Right ventricle myocardium inferior (tissue), 1 donor: ENCODE measurements around the gene MPHOSPH9. TPM values are rescaled to one million over a fixed set of nuclear protein-coding genes. Genes with fewer than 3 reads are reported as not detected.
"Not testable (repeated sequence)": the region's sequence is repeated elsewhere in the genome, so short reads cannot be mapped to it uniquely, and the experiment has no call there.

Experiments used
- ATAC-seq: fragments of 200-7000 bp; cut with Tn5 transposase; one replicate; pipeline ENCODE4 v1.9.1; 2020; ENCODE audit warnings: mild to moderate bottlenecking, moderate library complexity
- DNase-seq: peaks from one replicate; pipeline ENCODE4 v3.0.0; 2021; ENCODE audit errors: missing footprints
- intact Hi-C: fragments of 100-400 bp; cut with DNase I; formaldehyde crosslinking; loops from one replicate; pipeline ENCODE4 v1.11.0; 2022
- total RNA-seq: library from RNA; stranded (reverse); fragmentation: NEBNext Ultra II Directional; extraction: Animal tissue kit (Norgen Biotek cat#: 25700); gene quantifications from one replicate; pipeline ENCODE4 v1.2.1, GENCODE V29; 2021
- donor health status: DM: no; HTN: yes; CAD: no; lungs with severe emphysema.

MPHOSPH9 gene
- total RNA-seq, 1 donor from 2014 or later: 21.3 TPM

DNA sequence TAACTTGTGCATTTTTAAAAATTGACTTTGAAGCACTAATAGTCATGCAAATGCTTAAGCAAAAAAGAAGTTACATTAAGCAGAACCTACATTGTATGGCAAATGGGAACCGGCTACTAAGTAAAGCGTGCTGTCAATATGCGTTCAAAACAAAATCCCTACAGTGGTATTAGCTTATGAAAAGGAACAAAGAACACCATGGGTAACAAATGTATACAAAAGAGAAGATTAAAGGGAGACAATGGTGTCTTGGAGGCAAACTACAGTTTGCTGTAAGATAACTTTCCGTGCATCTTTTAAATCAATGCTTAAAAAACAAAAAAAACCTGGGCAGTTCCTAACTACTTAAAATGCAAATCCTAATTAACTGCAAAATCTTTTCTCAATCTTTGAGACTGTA lies 28.3 kb upstream of the MPHOSPH9 start:
- no peak for ATAC-seq
- intact Hi-C loops: no loop called here
- DNase-seq: no peak

- ATAC-seq: no peak
- DNase-seq: no peak
- intact Hi-C loops: no loop called here
Measured at GRCh38 chr12:123260081-123260480, 27.1 kb upstream of the MPHOSPH9 start.

- intact Hi-C loops: no loop called here
- no peak for ATAC-seq
- no peak for DNase-seq
Measured at GRCh38 chr12:123258593-123258992, 25.7 kb upstream of the MPHOSPH9 start.

GRCh38 chr12:123254853-123255446 lies 22.0 kb upstream of the MPHOSPH9 start:
- ATAC-seq: no peak
- intact Hi-C loops: no loop called here
- DNase-seq: no peak

DNA sequence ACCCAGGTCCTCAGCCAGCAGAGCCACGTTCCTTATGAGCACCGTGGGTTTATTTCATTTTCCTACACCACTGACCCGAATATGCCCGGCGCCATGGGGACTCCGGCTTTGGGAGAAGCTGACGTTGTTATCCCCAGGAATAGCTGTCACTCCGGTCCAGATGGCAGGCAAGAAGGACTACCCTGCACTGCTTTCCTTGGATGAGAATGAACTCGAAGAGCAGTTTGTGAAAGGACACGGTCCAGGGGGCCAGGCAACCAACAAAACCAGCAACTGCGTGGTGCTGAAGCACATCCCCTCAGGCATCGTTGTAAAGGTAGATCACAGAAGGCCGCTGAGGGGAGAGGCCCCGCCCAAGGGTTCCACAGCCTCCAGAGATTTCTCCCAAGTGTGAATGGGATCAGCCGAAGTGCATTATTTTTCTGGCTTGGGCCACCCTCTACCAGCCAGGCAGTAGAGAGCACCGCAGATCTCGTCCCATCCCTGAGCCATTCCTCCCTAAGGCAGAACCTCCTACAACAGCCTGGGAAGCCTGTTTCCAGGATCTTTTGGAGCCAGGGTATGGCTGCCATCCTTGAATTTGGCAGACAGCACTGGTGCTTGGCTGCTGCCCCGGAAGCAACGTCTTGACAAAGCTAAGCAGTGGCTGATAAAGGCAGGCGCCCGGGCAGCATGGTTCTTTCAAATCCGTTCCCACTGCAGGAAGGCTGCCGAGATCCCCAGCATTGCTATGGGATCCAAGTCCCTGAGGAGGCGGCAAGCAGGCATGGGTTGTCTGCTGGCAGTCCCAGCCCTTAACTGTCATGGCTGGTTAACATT lies 20.9 kb upstream of the MPHOSPH9 start:
- ATAC-seq (peak; percentile 76), DNase-seq (no peak)
- intact Hi-C loops: no loop called here

DNA sequence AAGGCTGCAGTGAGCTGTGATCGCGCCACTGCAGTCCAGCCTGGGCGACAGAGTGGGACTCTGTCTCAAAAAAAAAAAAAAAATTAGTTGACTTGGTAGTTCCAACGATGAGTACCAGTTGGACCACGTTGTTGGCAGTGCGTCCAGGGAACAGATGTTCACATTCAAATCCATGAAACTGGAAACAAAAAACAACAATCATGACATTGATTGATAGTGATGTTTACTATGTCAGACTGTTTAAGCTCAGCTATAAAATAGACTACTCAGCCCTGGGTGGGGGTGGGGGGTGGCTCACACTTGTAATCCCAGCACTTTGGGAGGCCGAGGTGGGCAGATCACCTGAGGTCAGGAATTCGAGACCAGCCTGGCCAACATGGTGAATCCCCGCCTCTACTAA lies 19.4 kb upstream of the MPHOSPH9 start:
- intact Hi-C loops, ATAC-seq, DNase-seq: not testable (repeated sequence)

DNA sequence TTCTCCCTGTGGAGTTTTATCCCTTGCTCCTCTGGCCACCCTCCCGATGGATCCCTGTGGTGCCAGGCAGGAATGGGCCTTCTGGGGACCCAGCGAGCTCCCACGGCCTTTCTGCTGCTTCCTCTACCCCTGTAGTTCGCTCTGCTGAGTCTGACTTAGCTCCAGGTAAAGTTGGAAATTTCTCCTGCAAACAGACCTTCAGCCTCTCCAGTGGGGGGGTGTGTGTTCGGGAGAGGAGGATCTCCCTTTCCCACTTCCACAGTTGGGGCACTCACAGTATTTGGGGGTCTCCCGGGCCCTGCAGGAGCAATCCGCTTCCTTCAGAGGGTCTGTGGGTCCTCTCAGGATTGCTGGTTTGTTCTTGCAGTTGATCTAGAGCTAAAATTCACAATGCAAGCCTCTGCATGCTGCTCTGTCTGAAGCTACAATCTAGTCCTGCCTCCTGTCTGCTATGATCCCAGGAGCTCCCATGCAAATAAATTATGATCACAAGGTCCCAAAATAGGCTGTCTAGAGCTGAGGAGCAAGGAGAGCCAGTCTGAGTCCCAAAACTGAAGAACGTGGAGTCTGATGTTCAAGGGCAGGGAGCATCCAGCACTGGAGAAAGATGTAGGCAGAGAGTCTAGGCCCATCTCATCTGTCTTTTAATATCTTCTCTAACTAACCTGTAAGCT lies 18.6 kb upstream of the MPHOSPH9 start:
- intact Hi-C loops: no loop called here
- DNase-seq (no peak), ATAC-seq (no peak)

GRCh38 chr12:123250471-123251383 lies 17.8 kb upstream of the MPHOSPH9 start:
- no peak for DNase-seq
- no peak for ATAC-seq
- intact Hi-C loops: no loop called here

DNA sequence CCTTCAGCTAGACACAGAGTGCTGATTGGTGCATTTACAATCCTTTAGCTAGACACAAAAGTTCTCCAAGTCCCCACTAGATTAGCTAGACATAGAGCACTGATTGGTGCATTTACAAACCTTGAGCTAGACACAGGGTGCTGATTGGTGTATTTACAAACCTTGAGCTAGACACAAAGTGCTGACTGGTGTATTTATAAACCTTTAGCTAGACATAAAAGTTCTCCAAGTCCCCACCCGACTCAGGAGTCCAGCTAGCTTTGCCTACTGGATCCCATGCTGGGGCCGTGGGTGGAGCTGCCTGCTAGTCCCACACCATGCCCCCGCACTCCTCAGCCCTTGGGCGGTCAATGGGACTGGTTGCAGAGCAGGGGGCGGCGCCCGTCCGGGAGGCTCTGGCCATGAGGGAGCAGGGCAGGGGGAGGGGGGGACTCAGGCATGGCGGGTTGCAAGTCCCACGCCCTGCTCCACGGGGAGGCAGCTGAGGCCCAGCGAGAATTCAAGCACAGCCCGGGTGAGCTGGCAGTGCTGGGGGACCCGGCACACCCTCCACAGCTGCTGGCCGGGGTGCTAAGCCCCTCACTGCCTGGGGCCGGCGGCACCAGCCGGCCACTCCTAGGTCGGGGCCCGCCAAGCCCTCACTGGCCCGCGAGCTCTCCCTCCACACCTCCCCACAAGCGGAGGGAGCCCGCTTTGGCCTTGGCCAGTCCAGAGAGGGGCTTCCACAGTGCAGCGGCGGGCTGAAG lies 16.2 kb upstream of the MPHOSPH9 start:
- intact Hi-C loops, DNase-seq: not testable (repeated sequence)

DNA sequence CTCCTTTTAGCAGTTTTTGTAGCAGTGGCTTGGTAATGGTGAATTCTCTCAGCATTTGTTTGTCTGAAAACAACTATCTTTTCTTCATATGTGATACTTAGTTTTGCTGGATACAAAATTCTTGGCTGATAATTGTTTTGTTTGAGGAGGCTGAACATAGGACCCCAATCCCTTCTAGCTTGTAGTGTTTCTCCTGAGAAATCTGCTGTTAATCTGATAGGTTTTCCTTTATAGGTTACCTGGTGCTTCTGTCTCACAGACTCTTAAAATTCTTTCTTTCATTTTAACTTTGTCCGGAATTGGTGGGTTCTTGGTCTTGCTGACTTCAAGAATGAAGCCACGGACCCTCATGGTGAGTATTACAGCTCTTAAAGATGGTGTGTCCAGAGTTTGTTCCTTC lies 15.2 kb upstream of the MPHOSPH9 start:
- ATAC-seq, intact Hi-C loops, DNase-seq: not testable (repeated sequence)

More for the DNA sequence above, 16.2 kb upstream of the MPHOSPH9 start:
- ATAC-seq: not testable (repeated sequence)

DNA sequence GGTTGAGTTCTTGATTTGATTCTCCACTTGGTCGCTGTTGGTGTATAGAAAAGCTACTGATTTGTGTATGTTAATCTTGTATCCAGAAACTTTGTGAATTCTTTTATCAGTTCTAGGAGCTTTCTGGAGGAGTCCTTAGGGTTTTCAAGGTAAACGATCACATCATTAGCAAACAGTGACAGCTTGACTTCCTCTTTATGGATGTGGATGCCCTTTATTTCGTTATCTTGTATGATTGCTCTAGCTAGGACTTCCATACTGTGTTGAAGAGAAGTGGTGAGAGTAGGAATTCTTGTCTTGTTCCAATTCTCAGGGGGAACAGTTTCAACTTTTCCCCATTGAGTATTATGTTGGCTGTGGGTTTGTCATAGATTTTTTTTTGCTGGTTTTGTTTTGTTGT lies 12.7 kb upstream of the MPHOSPH9 start:
- DNase-seq (no peak), ATAC-seq (no peak)
- intact Hi-C loops: no loop called here

GRCh38 chr12:123243671-123244262 lies 10.8 kb upstream of the MPHOSPH9 start:
- ATAC-seq (no peak), DNase-seq (no peak)
- intact Hi-C loops: no loop called here

- intact Hi-C loops: no loop called here
- ATAC-seq (peak; percentile 56), DNase-seq (no peak)
Measured at GRCh38 chr12:123242116-123242904, 9.4 kb upstream of the MPHOSPH9 start.

GRCh38 chr12:123238961-123239360 lies 6.0 kb upstream of the MPHOSPH9 start:
- DNase-seq (no peak), ATAC-seq (no peak)
- intact Hi-C loops: loop anchor here (5.0 to 10.0 kb wide), 2 partner anchors 257 to 374 kb away; partner anchors contain the start of gene ARL6IP4

- ATAC-seq (no peak), DNase-seq (no peak)
- intact Hi-C loops: loop anchor here (5.0 to 10.0 kb wide), 2 partner anchors 256 to 374 kb away; partner anchors contain the start of gene ARL6IP4
Measured at GRCh38 chr12:123238330-123238682, 5.4 kb upstream of the MPHOSPH9 start.

DNA sequence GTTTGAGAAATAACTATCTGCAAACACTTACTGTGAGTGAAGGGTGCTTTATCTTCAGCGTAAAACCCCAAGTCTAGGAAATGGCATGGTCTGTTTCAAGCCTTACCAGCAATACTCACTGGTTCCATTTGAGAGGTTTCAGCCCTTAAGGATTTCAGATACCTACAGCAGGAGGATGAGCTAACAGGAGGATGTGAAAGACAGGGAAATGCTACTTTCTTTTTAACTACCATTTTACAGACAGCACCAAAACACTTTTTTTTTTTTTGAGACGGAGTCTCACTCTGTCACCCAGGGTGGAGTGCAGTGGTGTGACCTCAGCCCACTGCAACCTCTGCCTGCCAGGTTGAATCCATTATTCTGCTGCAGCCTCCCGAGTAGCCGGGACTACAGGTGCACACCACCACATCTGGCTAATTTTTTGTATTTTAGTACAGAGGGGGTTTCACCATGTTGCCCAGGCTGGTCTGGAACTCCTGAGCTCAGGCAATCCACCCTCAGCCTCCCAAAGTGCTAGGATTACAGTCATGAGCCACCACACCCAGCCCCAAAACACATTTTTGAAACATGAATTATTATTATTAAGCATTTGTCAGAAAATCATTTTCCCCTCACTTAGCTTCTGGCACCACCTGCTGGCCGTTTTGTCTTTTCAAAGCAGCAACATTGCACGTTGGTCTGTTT lies 4.8 kb upstream of the MPHOSPH9 start:
- ATAC-seq (no peak), DNase-seq (peak; percentile 79)
- intact Hi-C loops: loop anchor here (5.0 to 10.0 kb wide), 2 partner anchors 255 to 373 kb away; partner anchors contain the start of gene ARL6IP4
